CD4-positive, alpha-beta T cell treated with Interleukin-12 subunit alpha and Interleukin-12 subunit beta, for 1 hour (primary cell): Measurements from ENCODE around the gene BRD3OS.

Experiments
- DNase-seq: peaks from one replicate; pipeline ENCODE4 v3.0.0-alpha.2; 2020

The BRD3OS gene

GRCh38 chr9:133989625-133990365 is 35.5 kb upstream of the BRD3OS start:
- no peak for DNase-seq

GRCh38 chr9:133990366-133991213 is 34.7 kb upstream of the BRD3OS start:
- DNase-seq, result no peak

GRCh38 chr9:133991214-133991921 is 33.9 kb upstream of the BRD3OS start:
- DNase-seq, result no peak

- peak; percentile 43 for DNase-seq
Observed at GRCh38 chr9:133991964-133992779, 33.1 kb upstream of the BRD3OS start, which contains the start of gene VAV2. TSS of gene VAV2 (minus strand) at chr9:133992324. CDS start at chr9:133992278, 46 bp downstream.

GRCh38 chr9:133992780-133993634 is 32.3 kb upstream of the BRD3OS start:
- DNase-seq, result peak; percentile 77

- no peak for DNase-seq
Observed at GRCh38 chr9:133993635-133994253, 31.5 kb upstream of the BRD3OS start.

GRCh38 chr9:133994353-133995011 is 30.8 kb upstream of the BRD3OS start:
- DNase-seq, result peak; percentile 73

GRCh38 chr9:133995012-133995896 is 30.0 kb upstream of the BRD3OS start:
- DNase-seq, result no peak

DNA sequence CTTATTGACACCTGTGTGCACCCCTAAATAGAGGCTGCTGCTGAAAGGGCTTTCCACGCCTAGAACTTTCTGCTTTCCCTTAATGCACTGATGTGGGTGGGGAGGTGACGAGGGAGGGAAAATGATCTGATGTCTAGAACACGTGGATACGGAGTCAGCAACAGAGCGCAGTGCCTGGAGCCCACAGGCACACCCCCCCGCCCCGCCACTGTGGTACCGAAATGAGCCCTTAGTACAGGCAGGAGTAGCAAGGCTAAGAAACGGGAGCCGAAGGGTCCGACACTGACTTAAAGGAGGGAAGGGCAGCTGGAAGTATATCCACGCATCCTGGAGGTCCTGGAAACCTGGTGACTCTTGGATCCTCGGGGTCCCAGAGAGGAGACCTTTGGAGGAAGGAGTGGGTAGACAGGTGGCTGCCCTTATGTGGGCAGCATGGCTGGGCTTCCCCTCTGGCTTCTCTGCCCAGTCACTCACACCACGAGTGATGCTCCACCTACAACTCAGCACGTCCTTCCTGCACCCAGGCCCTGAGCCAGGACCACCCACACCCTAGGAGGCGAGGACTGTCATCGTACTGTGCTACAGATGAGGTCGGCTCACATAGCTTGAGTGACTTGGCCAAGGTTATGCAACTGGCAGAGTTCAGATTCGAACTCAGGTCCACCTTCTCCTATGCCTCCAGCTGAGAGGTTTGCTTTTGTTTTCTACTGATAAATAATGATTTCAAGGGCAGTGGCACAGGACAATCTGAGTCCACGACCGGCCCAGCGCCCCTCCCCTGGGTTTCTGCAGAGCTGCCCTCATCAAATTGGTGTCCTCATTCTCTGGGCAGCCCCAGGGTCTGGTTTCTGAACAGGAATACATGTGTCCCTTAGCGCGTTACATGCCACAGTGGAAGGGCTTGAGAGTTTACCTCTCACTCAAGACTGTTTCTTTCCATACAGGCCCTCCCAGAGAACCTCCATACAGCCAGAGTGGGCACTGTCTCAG is 28.5 kb upstream of the BRD3OS start:
- DNase-seq, result no peak

- no peak for DNase-seq
Observed at GRCh38 chr9:133997584-133997983, 27.7 kb upstream of the BRD3OS start.

- DNase-seq, result no peak
Observed at GRCh38 chr9:133998915-133999595, 26.2 kb upstream of the BRD3OS start.

DNA sequence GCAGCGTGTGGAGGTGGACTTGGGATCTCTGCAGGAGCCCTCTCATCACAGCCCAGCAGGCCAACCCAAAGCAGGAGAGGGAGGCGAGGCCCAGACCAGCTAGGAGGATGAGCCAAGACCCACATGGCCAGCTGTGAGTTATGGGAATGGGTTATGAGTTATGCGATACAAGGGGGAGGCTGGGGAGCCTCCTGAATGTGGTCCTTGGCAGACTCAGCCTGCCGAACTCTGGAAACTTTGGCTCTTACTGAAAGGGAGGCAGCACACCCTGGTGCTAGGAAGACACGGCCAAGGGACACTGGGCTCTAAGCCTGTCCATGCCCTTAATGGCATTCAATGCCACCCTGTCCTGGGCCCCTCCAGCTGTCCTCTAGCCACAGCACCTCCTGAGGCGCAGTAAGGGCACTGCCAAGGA is 25.4 kb upstream of the BRD3OS start:
- no peak for DNase-seq

GRCh38 chr9:134002796-134003195 is 22.5 kb upstream of the BRD3OS start:
- no peak for DNase-seq

GRCh38 chr9:134003237-134003636 is 22.0 kb upstream of the BRD3OS start:
- DNase-seq, result no peak

- DNase-seq, result no peak
Observed at GRCh38 chr9:134004131-134004873, 21.0 kb upstream of the BRD3OS start.

GRCh38 chr9:134004881-134005280 is 20.4 kb upstream of the BRD3OS start:
- DNase-seq, result no peak

DNA sequence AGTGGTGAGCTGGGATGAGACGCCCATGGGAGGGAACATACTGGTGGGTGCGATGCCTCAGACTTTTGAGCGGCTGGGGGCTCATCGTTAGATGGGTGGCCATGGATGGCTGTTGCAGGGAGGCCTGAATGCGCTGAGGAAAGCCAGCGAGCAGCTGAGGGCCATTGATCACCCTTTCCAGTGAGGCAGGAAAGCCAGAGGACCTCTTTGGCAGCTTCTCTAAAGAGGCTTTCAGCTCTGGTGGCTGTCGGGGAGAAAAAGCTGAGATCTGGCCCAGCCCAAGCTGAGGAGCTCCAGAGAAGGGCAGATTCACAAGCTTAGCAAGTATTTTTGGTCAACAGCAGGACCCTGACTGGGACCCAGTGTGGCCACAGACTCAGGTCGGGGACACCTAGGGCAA is 19.9 kb upstream of the BRD3OS start:
- no peak for DNase-seq
